ENCODE results near the gene LPO.

DNA sequence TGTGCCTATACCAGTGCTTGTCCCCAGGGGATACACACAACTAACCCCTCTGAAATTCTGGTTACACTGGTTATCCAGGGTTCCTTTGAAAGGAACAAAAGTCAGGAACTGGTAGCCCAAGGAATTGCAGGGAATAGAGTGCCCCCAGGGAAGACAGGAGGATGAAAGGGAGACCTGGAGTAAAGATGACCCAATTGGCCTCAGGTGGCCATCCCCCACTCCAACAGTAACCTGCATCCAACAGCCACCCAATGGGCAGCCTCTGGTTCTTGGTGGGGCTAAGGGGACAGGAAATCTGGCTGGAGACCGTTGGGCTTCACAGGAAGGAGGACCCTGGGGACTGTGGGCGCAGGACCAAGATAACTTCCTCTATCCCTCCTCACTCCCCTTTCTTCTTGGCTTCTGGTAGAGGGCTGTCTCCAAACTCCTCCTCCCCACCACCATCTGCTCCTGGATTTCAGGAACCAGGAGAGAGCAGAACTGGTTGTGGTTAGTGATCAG, 43.2 kb downstream of the LPO start:
- TF ChIP-seq CTCF (IDR thresholded peaks at IDR 0.05; ENCODE audit: poor library complexity, severe bottlenecking) (no peak), EZH2 (IDR thresholded peaks at IDR 0.05; ENCODE audit: borderline replicate concordance, insufficient read depth, low read length, poor library complexity, severe bottlenecking) (no peak), EP300 (conservative IDR thresholded peaks at IDR 0.05; ENCODE audit: poor library complexity, severe bottlenecking) (no peak)
